ACC112 (cell line): ENCODE data around the gene CCNL1.

Source experiments
- H2AFZ ChIP-seq: fragments of 200-600 bp; sonication (generic); one replicate; pipeline ENCODE4 v1.6.0; 2017; ENCODE audit warnings: antibody characterized with exemption, low read length; ENCODE audit not compliant: unreplicated experiment
- H3K27ac ChIP-seq: fragments of 200-600 bp; sonication (generic); 2 replicates; pipeline ENCODE4 v1.5.1; 2014; ENCODE audit warnings: low read depth, mild to moderate bottlenecking, antibody characterized with exemption, low read length, moderate library complexity
- H3K27me3 ChIP-seq: fragments of 200-600 bp; sonication (generic); 2 replicates; pipeline ENCODE4 v1.6.1; 2014; ENCODE audit warnings: mild to moderate bottlenecking, antibody characterized with exemption, low read length, moderate library complexity, mixed read lengths; ENCODE audit not compliant: insufficient read depth
- H3K36me3 ChIP-seq: fragments of 200-600 bp; sonication (generic); 2 replicates; pipeline ENCODE4 v1.6.1; 2016; ENCODE audit warnings: mild to moderate bottlenecking, antibody characterized with exemption, low read length, moderate library complexity, mixed read lengths; ENCODE audit not compliant: insufficient read depth
- H3K4me1 ChIP-seq: fragments of 200-600 bp; sonication (generic); one replicate; pipeline ENCODE4 v1.6.1; 2016; ENCODE audit warnings: low read length, mixed read lengths; ENCODE audit not compliant: insufficient read depth, unreplicated experiment, control insufficient read depth
- H3K4me3 ChIP-seq: fragments of 200-600 bp; sonication (generic); 2 replicates; pipeline ENCODE4 v1.5.1; 2014; ENCODE audit warnings: mild to moderate bottlenecking, low read depth, low read length
- H3K79me2 ChIP-seq: fragments of 200-600 bp; sonication (generic); one replicate; pipeline ENCODE4 v1.6.0; 2016; ENCODE audit warnings: low read length; ENCODE audit not compliant: control insufficient read depth, unreplicated experiment, insufficient read depth

CCNL1 gene

GRCh38 chr3:157145606-157146322, 14.2 kb downstream of the CCNL1 start:
- peaks cover 65% of the 10 kb centered on the region for H3K36me3 ChIP-seq
- peak overlapping the region; percentile 42 for H3K27ac ChIP-seq
- no peaks in the 10 kb centered on the region for H3K27me3 ChIP-seq
- H3K79me2 ChIP-seq = peaks cover 3% of the 10 kb centered on the region
- H3K4me1 ChIP-seq = no peaks in the 10 kb centered on the region
- no peak overlapping the region for H2AFZ ChIP-seq
- no peak overlapping the region for H3K4me3 ChIP-seq

GRCh38 chr3:157142315-157142714, 17.6 kb downstream of the CCNL1 start:
- H3K27me3 ChIP-seq = no peaks in the 10 kb centered on the region
- peaks cover under 1% of the 10 kb centered on the region for H3K4me1 ChIP-seq
- H3K4me3 ChIP-seq = no peak overlapping the region
- H3K36me3 ChIP-seq = peaks cover 34% of the 10 kb centered on the region
- no peak overlapping the region for H2AFZ ChIP-seq
- no peaks in the 10 kb centered on the region for H3K79me2 ChIP-seq
- H3K27ac ChIP-seq = no peak overlapping the region

DNA sequence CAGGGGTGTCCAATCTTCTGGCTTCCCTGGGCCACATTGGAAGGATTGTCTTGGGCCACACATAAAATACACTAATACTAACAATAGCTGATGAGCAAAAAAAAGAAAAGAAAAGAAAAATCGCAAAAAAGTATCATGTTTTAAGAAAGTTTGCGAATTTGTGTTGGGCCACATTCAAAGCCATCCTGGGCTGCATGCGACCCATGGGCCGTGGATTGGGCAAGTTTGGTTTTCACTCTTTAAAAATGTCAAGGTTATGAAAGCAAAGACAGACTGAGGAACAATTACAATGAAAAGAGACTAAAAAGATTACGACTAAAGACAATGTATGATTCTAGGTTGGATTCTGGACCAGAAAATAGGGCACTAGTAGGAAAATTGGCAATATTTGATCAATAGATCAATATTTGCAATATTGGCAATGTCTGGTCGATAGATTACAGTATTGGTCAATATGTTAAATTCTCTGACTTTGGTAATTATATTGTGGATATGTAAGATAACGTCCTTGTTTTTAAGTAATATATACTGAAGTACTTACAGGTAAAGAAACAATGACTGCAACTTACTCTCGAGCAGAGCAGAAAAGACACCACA, 19.9 kb downstream of the CCNL1 start:
- H3K4me1 ChIP-seq = peaks cover 23% of the 10 kb centered on the region
- H2AFZ ChIP-seq = no peak overlapping the region
- peaks cover 20% of the 10 kb centered on the region; the same call in 1 of the 2 replicates for H3K36me3 ChIP-seq
- no peak overlapping the region for H3K4me3 ChIP-seq
- H3K27me3 ChIP-seq = no peaks in the 10 kb centered on the region
- H3K27ac ChIP-seq = no peak overlapping the region
- no peaks in the 10 kb centered on the region for H3K79me2 ChIP-seq

GRCh38 chr3:157136647-157137387, 23.1 kb downstream of the CCNL1 start:
- Histone ChIP-seq H3K36me3 (0 out of 2 replicates have a peak, but pooled peaks cover 3% of the 10 kb centered on the region), H3K79me2 (no peaks in the 10 kb centered on the region), H2AFZ (no peak overlapping the region), H3K27me3 (no peaks in the 10 kb centered on the region), H3K27ac (peak overlapping the region; percentile 65), H3K4me1 (peaks cover 56% of the 10 kb centered on the region), H3K4me3 (peak overlapping the region; percentile 52; the same call in 1 of the 2 replicates)

DNA sequence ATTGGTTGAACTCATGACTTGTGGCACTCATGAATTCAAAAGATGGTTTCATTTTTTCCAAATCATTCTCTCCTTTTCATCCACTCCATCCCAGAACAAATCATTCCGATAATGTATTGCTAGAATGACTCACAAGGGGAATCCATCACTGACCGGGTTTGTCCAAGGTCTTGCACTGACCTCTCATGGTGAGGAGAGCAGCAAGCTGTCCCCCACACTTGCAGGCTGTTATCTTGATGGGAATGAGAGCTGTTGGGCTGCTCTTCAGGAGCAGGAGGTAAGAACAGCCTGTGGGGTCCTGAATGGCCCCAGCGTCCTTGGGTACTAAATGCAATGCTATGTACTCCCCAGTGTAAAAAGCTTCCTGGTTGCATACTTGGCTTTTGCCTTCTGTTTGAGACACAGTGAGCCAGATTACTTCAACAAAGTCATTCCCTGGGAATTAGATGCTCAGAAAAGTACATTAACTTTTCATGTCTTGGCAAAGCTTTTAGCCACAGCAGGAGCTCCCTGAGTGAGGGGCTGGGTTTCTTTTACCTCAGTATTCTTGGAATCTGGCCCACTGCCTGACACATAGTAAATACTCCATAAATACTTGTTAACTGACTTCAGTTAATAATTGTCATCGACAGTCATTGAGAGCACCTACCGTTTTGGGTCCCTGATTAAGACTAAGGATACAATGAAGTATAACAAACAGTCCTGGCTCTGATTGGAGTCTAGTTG, 24.1 kb downstream of the CCNL1 start:
- no peaks in the 10 kb centered on the region for H3K27me3 ChIP-seq
- peak overlapping the region; percentile 65 for H3K27ac ChIP-seq
- H3K4me3 ChIP-seq = no peak overlapping the region
- H3K4me1 ChIP-seq = peaks cover 66% of the 10 kb centered on the region
- H3K79me2 ChIP-seq = no peaks in the 10 kb centered on the region
- H2AFZ ChIP-seq = no peak overlapping the region
- H3K36me3 ChIP-seq = 0 out of 2 replicates have a peak, but pooled peaks cover 3% of the 10 kb centered on the region

DNA sequence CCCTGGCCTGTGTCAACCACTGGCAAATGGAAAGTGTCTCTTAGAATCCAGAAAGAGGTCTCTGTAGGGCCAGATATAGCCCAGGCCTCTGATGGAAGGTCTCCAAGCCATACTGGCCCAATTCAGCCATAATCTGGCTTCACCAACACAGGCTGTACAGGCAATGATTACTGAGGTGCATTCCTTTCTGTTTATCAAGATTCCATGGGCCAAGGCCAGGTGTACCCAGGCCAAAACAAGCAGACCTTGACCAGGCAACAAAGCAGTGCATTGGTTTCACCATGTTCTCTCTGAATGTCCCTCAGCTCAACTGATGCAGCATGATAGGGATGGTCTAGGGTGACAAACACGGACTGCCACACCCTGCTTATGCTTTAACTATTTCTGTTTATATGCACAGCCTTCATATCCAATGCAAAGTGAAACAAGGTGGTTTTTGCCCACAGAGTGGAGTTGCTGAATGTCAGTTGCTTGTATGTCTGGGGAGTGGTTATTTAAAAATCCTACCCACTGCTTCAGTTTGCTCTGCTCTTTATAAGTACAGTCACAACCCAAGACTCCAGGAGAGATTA, 25.2 kb downstream of the CCNL1 start:
- Histone ChIP-seq H3K27ac (peak overlapping the region; percentile 65), H3K4me3 (no peak overlapping the region), H3K4me1 (peaks cover 76% of the 10 kb centered on the region), H3K36me3 (0 out of 2 replicates have a peak, but pooled peaks cover 3% of the 10 kb centered on the region), H2AFZ (no peak overlapping the region), H3K27me3 (no peaks in the 10 kb centered on the region), H3K79me2 (no peaks in the 10 kb centered on the region)

DNA sequence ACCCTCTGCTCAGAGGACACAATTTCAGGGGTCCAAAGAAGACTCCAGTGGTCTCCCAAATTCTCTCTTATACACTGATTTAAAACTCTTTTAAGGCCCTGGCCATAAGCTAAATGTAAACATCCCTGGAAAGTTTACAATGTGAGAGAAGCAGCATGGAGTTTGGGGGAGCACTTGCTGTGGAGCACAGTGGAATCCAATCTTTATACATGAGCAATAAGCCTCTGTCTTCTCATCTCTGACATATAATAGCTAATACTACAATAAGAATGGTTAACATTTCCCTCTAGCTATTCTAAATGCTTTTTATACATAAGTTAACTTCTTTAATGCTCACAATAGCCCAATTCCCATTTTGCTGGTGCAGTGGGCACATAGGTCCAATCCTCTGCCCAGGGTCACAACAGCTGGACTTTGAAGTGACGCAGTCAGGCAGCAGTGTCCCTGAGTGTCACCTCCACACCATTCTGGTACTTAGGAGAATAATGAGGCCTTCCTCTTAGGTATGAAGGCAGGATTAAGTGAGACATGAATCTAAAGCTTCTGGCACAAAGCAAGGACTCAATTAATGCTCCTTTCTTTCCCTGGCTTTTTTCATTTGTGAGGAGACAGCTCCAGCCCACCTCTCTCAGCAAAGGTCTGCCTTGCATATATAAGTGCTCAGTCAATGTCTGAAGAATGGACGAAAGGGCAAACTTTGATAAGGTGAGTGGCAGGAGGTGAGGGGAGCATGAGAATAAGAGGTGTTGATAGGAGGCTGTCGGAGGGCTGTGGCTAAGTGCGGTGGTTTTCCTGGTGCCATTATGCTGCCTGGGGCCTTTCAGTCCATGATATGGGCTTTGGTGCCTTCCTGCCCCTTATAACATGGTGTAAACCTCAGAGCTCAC, 26.3 kb downstream of the CCNL1 start:
- Histone ChIP-seq H3K27me3 (no peaks in the 10 kb centered on the region), H3K79me2 (no peaks in the 10 kb centered on the region), H2AFZ (no peak overlapping the region), H3K4me3 (no peak overlapping the region), H3K36me3 (0 out of 2 replicates have a peak, but pooled peaks cover 3% of the 10 kb centered on the region), H3K27ac (peak overlapping the region; percentile 99), H3K4me1 (peaks cover 87% of the 10 kb centered on the region)

DNA sequence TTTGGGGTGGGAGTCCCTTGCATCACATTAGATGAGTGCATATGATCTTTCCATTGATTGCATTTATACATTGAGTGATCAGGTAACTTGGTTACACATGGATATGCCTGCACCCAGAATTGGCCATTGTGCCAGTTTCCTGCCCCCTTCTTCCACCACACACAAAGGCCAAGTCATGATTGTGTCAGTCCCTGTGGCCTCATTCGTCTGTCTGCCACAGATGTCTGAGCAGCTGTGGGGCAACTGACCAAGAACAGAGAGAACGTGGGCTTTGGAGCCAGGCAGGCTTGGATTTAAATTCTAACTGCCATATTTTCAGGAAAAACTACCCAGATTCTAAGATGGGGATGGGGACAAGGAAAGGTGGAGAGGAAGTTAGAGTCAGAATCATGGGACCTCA, 27.0 kb downstream of the CCNL1 start:
- Histone ChIP-seq H3K27ac (peak overlapping the region; percentile 99), H3K4me1 (peaks cover 94% of the 10 kb centered on the region), H3K79me2 (no peaks in the 10 kb centered on the region), H3K4me3 (no peak overlapping the region), H3K27me3 (no peaks in the 10 kb centered on the region), H3K36me3 (no peaks in the 10 kb centered on the region), H2AFZ (no peak overlapping the region)

DNA sequence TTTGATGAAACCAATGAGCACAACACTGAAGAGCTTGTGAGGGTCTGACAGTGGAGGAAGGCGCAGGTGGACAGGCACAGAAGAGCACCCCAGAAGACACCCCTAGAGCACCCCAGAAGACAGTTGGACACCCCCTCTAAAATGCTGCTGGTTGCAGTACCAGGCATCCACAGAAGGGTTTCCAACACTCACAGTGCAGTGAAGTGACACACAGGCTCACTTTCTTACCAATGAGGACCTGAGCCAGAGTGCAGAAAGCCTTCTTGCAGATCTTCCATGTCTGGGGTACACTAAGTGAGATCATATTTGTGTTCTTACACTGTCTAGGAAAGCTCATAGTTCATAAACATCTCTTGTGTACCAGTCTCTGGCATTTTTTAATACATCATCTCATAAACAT, 27.6 kb downstream of the CCNL1 start:
- Histone ChIP-seq H3K27me3 (no peaks in the 10 kb centered on the region), H2AFZ (no peak overlapping the region), H3K4me3 (no peak overlapping the region), H3K27ac (peak overlapping the region; percentile 99), H3K79me2 (no peaks in the 10 kb centered on the region), H3K36me3 (no peaks in the 10 kb centered on the region), H3K4me1 (peaks cover 99% of the 10 kb centered on the region)
